HAP-1 (cell line): Measurements from ENCODE around the gene EVL.

Experiments used
- DNase-seq, 2 experiments: peaks; one replicate each; pipeline ENCODE4 v3.0.0-alpha.2; 2016 to 2020; ENCODE audit warnings: low spot score in 2 of 2
- H3K27me3 ChIP-seq: fragments of 250-450 bp; sonication (Bioruptor Pico); 2 replicates; pipeline ENCODE4 v1.5.1; 2020; ENCODE audit warnings: low read depth, mild to moderate bottlenecking, moderate library complexity
- H3K36me3 ChIP-seq: fragments of 250-450 bp; sonication (Bioruptor Pico); replicated peaks from 2 replicates; pipeline ENCODE4 v1.5.1; 2020; ENCODE audit warnings: mild to moderate bottlenecking
- H3K4me1 ChIP-seq: fragments of 250-450 bp; sonication (Bioruptor Pico); 2 replicates; pipeline ENCODE4 v1.5.1; 2020; ENCODE audit warnings: mild to moderate bottlenecking
- H3K4me3 ChIP-seq: fragments of 250-450 bp; sonication (Bioruptor Pico); 2 replicates; pipeline ENCODE4 v1.5.1; 2020; ENCODE audit warnings: mild to moderate bottlenecking, moderate library complexity
- H3K9me3 ChIP-seq: fragments of 250-450 bp; sonication (Bioruptor Pico); 2 replicates; pipeline ENCODE4 v1.5.1; 2020; ENCODE audit warnings: mild to moderate bottlenecking, moderate library complexity
- in situ Hi-C: fragments of 300-500 bp; cut with MboI; formaldehyde crosslinking; loops from 3 replicates; pipeline ENCODE4 v1.14.3; 2020; ENCODE audit warnings: low sequenced_read_pairs, inconsistent platforms, mixed read lengths

The EVL gene

GRCh38 chr14:100077441-100077840 is 12.2 kb downstream of the EVL start:
- no peak for DNase-seq
- Histone ChIP-seq H3K36me3 (no peaks in the 10 kb centered on the region), H3K4me3 (no peak overlapping the region), H3K27me3 (no peaks in the 10 kb centered on the region), H3K9me3 (no peaks in the 10 kb centered on the region), H3K4me1 (no peaks in the 10 kb centered on the region)
- in situ Hi-C loops: no loop called here

- DNase-seq: no peak
- in situ Hi-C loops: no loop called here
- no peaks in the 10 kb centered on the region for H3K36me3 ChIP-seq
- no peak overlapping the region for H3K4me3 ChIP-seq
- no peaks in the 10 kb centered on the region for H3K4me1 ChIP-seq
- no peaks in the 10 kb centered on the region for H3K9me3 ChIP-seq
- no peaks in the 10 kb centered on the region for H3K27me3 ChIP-seq
Observed at GRCh38 chr14:100078216-100078803, 13.1 kb downstream of the EVL start.

GRCh38 chr14:100078997-100079725 is 13.9 kb downstream of the EVL start:
- Histone ChIP-seq H3K9me3 (no peaks in the 10 kb centered on the region), H3K4me1 (no peaks in the 10 kb centered on the region), H3K4me3 (no peak overlapping the region), H3K36me3 (no peaks in the 10 kb centered on the region), H3K27me3 (no peaks in the 10 kb centered on the region)
- in situ Hi-C loops: no loop called here
- DNase-seq: no peak

GRCh38 chr14:100079726-100080005 is 14.4 kb downstream of the EVL start:
- DNase-seq: no peak
- Histone ChIP-seq H3K9me3 (no peaks in the 10 kb centered on the region), H3K4me3 (no peak overlapping the region), H3K4me1 (no peaks in the 10 kb centered on the region), H3K27me3 (no peaks in the 10 kb centered on the region), H3K36me3 (no peaks in the 10 kb centered on the region)
- in situ Hi-C loops: no loop called here

GRCh38 chr14:100080206-100080605 is 15.0 kb downstream of the EVL start:
- no peaks in the 10 kb centered on the region for H3K4me1 ChIP-seq
- no peak overlapping the region for H3K4me3 ChIP-seq
- H3K9me3 ChIP-seq: no peaks in the 10 kb centered on the region
- H3K36me3 ChIP-seq: no peaks in the 10 kb centered on the region
- DNase-seq: no peak
- in situ Hi-C loops: no loop called here
- H3K27me3 ChIP-seq: no peaks in the 10 kb centered on the region

GRCh38 chr14:100081997-100082625 is 16.9 kb downstream of the EVL start:
- DNase-seq: no peak
- Histone ChIP-seq H3K9me3 (no peaks in the 10 kb centered on the region), H3K4me3 (no peak overlapping the region), H3K4me1 (no peaks in the 10 kb centered on the region), H3K27me3 (no peaks in the 10 kb centered on the region), H3K36me3 (peaks cover 3% of the 10 kb centered on the region; the same call in 1 of the 2 replicates)
- in situ Hi-C loops: no loop called here

- Histone ChIP-seq H3K27me3 (no peaks in the 10 kb centered on the region), H3K4me1 (no peaks in the 10 kb centered on the region), H3K4me3 (no peak overlapping the region), H3K9me3 (no peaks in the 10 kb centered on the region), H3K36me3 (peaks cover 3% of the 10 kb centered on the region; the same call in 1 of the 2 replicates)
- in situ Hi-C loops: no loop called here
- DNase-seq: no peak
Observed at GRCh38 chr14:100082723-100083122, 17.5 kb downstream of the EVL start.

GRCh38 chr14:100083706-100084105 is 18.5 kb downstream of the EVL start:
- in situ Hi-C loops: no loop called here
- Histone ChIP-seq H3K36me3 (peaks cover 3% of the 10 kb centered on the region; the same call in 1 of the 2 replicates), H3K9me3 (no peaks in the 10 kb centered on the region), H3K27me3 (no peaks in the 10 kb centered on the region), H3K4me1 (no peaks in the 10 kb centered on the region), H3K4me3 (no peak overlapping the region)
- no peak for DNase-seq

GRCh38 chr14:100084591-100084990 is 19.4 kb downstream of the EVL start:
- in situ Hi-C loops: no loop called here

GRCh38 chr14:100085462-100085861 is 20.2 kb downstream of the EVL start:
- DNase-seq: no peak
- H3K27me3 ChIP-seq: no peaks in the 10 kb centered on the region
- H3K4me1 ChIP-seq: no peaks in the 10 kb centered on the region
- H3K4me3 ChIP-seq: no peak overlapping the region
- H3K36me3 ChIP-seq: peaks cover 3% of the 10 kb centered on the region; the same call in 1 of the 2 replicates
- in situ Hi-C loops: no loop called here
- H3K9me3 ChIP-seq: no peaks in the 10 kb centered on the region

More at GRCh38 chr14:100084591-100084990, 19.4 kb downstream of the EVL start:
- H3K9me3 ChIP-seq: no peaks in the 10 kb centered on the region
- no peak overlapping the region for H3K4me3 ChIP-seq
- DNase-seq: no peak
- no peaks in the 10 kb centered on the region for H3K4me1 ChIP-seq
- H3K27me3 ChIP-seq: no peaks in the 10 kb centered on the region
- H3K36me3 ChIP-seq: peaks cover 3% of the 10 kb centered on the region; the same call in 1 of the 2 replicates

GRCh38 chr14:100086361-100086760 is 21.1 kb downstream of the EVL start:
- H3K36me3 ChIP-seq: peaks cover 3% of the 10 kb centered on the region; the same call in 1 of the 2 replicates
- in situ Hi-C loops: no loop called here
- no peaks in the 10 kb centered on the region for H3K4me1 ChIP-seq
- no peaks in the 10 kb centered on the region for H3K9me3 ChIP-seq
- no peak overlapping the region for H3K4me3 ChIP-seq
- DNase-seq: no peak
- no peaks in the 10 kb centered on the region for H3K27me3 ChIP-seq

- Histone ChIP-seq H3K36me3 (peaks cover 3% of the 10 kb centered on the region; the same call in 1 of the 2 replicates), H3K4me1 (no peaks in the 10 kb centered on the region), H3K9me3 (no peaks in the 10 kb centered on the region), H3K4me3 (no peak overlapping the region), H3K27me3 (no peaks in the 10 kb centered on the region)
- in situ Hi-C loops: no loop called here
- no peak for DNase-seq
Observed at GRCh38 chr14:100088226-100088625, 23.0 kb downstream of the EVL start.

GRCh38 chr14:100091386-100091785 is 26.2 kb downstream of the EVL start:
- no peak for DNase-seq
- Histone ChIP-seq H3K27me3 (no peaks in the 10 kb centered on the region), H3K4me1 (no peaks in the 10 kb centered on the region), H3K9me3 (no peaks in the 10 kb centered on the region), H3K4me3 (no peak overlapping the region), H3K36me3 (no peaks in the 10 kb centered on the region; the same call in 1 of the 2 replicates)
- in situ Hi-C loops: no loop called here

- Histone ChIP-seq H3K4me3 (no peak overlapping the region), H3K36me3 (no peaks in the 10 kb centered on the region; the same call in 1 of the 2 replicates), H3K4me1 (no peaks in the 10 kb centered on the region), H3K27me3 (no peaks in the 10 kb centered on the region), H3K9me3 (no peaks in the 10 kb centered on the region)
- DNase-seq: no peak
- in situ Hi-C loops: no loop called here
Observed at GRCh38 chr14:100092832-100093231, 27.6 kb downstream of the EVL start.
